Measurements from ENCODE around the gene PTPRG. TPM values are rescaled to one million over a fixed set of nuclear protein-coding genes. Genes with fewer than 3 reads are reported as not detected.

PTPRG gene
- total RNA-seq, 1 experiment from 2014 or later, result 0.74 TPM

DNA sequence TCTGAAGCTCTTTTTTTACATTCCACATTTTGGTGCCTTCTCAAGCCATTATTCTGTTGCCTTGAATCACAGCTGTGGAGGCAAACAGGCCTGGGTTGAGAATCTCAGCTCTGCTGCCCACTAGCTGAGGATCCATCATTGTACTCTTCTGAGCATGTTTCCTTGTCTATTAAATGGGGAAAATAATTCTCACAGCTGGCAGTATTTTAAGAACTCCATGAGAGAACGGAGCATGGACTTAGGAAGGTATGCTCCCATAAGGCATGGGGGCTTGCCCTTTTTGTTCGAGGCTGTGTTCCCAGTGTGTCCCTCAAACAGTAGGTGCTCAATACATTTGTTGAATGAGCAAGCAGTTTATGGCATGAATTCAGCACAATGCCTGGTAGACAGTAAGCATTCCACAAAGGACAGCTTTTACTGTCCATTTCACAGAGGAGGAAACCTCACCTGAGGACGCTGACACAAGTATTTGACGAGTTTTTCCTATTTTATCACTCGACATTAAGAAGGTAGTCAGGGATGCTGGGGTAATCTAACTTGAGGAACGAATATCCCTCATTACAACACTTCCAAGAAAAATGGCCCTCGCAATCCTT lies 2.1 kb upstream of the PTPRG start:
- Histone ChIP-seq H3K27ac (ENCODE audit: low read length) (no peak overlapping the region), H3K4me3 (ENCODE audit: low read depth in 2 of 2, low read length in 2 of 2) (no peak overlapping the region), H3K36me3 (ENCODE audit: control insufficient read depth, insufficient read depth, low read length) (peaks cover 4% of the 10 kb centered on the region; the same call in 1 of the 2 replicates), H3K9me3 (ENCODE audit: control insufficient read depth, insufficient read depth, low read depth, low read length) (no peaks in the 10 kb centered on the region), H3K27me3 (ENCODE audit: control insufficient read depth, insufficient read depth, low read length) (peaks cover 8% of the 10 kb centered on the region; the same call in 1 of the 2 replicates), H3K4me1 (ENCODE audit: control insufficient read depth, insufficient read depth, low read length) (no peaks in the 10 kb centered on the region)
- BruUV-seq (replicated peaks), result no TSS peak
- ChIA-PET CTCF (no interaction called here), POLR2A (no interaction called here)
- in situ Hi-C loops (cut with HindIII; ENCODE audit: low pct_unique_long_range_greater_than_20kb, low sequenced_read_pairs) (no loop called here), intact Hi-C loops (cut with micrococcal nuclease; ENCODE audit: unreplicated experiment) (no loop called here)
- ATAC-seq, result no peak
- no peak for DNase-seq (ENCODE audit: low read depth, low spot score)
- TF ChIP-seq, protein P1, sequence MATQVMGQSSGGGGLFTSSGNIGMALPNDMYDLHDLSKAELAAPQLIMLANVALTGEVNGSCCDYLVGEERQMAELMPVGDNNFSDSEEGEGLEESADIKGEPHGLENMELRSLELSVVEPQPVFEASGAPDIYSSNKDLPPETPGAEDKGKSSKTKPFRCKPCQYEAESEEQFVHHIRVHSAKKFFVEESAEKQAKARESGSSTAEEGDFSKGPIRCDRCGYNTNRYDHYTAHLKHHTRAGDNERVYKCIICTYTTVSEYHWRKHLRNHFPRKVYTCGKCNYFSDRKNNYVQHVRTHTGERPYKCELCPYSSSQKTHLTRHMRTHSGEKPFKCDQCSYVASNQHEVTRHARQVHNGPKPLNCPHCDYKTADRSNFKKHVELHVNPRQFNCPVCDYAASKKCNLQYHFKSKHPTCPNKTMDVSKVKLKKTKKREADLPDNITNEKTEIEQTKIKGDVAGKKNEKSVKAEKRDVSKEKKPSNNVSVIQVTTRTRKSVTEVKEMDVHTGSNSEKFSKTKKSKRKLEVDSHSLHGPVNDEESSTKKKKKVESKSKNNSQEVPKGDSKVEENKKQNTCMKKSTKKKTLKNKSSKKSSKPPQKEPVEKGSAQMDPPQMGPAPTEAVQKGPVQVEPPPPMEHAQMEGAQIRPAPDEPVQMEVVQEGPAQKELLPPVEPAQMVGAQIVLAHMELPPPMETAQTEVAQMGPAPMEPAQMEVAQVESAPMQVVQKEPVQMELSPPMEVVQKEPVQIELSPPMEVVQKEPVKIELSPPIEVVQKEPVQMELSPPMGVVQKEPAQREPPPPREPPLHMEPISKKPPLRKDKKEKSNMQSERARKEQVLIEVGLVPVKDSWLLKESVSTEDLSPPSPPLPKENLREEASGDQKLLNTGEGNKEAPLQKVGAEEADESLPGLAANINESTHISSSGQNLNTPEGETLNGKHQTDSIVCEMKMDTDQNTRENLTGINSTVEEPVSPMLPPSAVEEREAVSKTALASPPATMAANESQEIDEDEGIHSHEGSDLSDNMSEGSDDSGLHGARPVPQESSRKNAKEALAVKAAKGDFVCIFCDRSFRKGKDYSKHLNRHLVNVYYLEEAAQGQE (IDR thresholded peaks at IDR 0.05; ENCODE audit: insufficient read depth in 1 of 2, low read depth in 2 of 2, low read length in 1 of 2), result no peak
- no peak for TF ChIP-seq TCF7L2 (IDR thresholded peaks at IDR 0.05; ENCODE audit: low read depth, low read length)
- TF ChIP-seq POLR2AphosphoS5 (IDR thresholded peaks at IDR 0.05; ENCODE audit: low read depth, low read length), result no peak
- TF ChIP-seq, protein P2, sequence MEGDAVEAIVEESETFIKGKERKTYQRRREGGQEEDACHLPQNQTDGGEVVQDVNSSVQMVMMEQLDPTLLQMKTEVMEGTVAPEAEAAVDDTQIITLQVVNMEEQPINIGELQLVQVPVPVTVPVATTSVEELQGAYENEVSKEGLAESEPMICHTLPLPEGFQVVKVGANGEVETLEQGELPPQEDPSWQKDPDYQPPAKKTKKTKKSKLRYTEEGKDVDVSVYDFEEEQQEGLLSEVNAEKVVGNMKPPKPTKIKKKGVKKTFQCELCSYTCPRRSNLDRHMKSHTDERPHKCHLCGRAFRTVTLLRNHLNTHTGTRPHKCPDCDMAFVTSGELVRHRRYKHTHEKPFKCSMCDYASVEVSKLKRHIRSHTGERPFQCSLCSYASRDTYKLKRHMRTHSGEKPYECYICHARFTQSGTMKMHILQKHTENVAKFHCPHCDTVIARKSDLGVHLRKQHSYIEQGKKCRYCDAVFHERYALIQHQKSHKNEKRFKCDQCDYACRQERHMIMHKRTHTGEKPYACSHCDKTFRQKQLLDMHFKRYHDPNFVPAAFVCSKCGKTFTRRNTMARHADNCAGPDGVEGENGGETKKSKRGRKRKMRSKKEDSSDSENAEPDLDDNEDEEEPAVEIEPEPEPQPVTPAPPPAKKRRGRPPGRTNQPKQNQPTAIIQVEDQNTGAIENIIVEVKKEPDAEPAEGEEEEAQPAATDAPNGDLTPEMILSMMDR (IDR thresholded peaks at IDR 0.05), result no peak; the same call in 1 of the 2 replicates
- no peak for TF ChIP-seq SIN3A (IDR thresholded peaks at IDR 0.05; ENCODE audit: borderline replicate concordance, insufficient read depth, low read depth, low read length)

DNA sequence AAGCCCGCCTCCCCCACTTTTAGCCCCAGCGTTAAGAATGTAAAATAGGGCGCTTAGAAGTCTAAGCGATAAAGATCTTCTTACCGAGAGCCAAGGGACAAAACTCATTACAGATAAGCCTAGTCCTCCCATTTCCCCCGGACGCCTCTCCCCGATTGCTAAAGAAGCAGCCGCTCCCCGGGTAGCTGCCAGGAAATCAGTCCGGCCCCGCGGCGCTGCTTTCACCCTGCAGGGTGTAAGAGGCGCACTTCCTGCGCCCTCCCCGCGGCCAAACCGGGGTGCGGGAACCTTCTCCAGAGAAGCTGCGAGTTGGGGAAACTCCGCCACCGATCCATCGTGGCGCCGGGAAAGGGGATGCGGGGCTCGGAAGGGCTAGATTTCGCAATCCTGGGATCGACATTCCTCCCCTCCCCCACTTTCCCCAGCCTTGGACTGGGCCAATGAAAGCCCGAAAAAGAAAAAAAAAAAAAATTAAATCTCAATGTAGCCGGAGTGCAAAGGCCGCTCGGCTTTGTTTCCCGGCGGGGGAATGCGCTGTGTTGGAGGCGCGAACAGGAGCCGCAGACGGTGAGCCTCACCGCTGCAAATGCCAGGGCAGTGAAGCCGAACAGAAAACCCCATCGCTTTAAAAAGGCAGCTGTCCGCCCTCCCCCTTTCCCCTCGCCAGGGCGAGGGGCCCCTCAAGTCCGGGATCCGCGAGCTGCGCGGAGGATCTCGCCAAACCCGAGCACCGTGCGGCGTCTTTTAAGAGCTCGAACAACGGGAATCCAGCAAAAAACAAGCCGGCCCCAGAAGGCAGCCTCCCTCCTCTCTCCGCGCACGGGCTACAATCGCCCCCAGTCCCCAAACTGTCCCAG lies 626 bp upstream of the PTPRG start:
- BruUV-seq (replicated peaks), result no TSS peak
- Histone ChIP-seq H3K27me3 (ENCODE audit: control insufficient read depth, insufficient read depth, low read length) (peaks cover 8% of the 10 kb centered on the region; the same call in 1 of the 2 replicates), H3K4me1 (ENCODE audit: control insufficient read depth, insufficient read depth, low read length) (no peaks in the 10 kb centered on the region), H3K27ac (ENCODE audit: low read length) (no peak overlapping the region), H3K36me3 (ENCODE audit: control insufficient read depth, insufficient read depth, low read length) (peaks cover 4% of the 10 kb centered on the region; the same call in 1 of the 2 replicates), H3K4me3 (ENCODE audit: low read depth in 2 of 2, low read length in 2 of 2) (peak overlapping the region; percentile 47 to 61), H3K9me3 (ENCODE audit: control insufficient read depth, insufficient read depth, low read depth, low read length) (no peaks in the 10 kb centered on the region)
- intact Hi-C loops (cut with micrococcal nuclease; ENCODE audit: unreplicated experiment), result no loop called here
- POLR2A ChIA-PET, result interaction anchor here (0.6 kb wide), 1 partner anchor 504 kb away, joined by 5 read pairs; no protein-coding TSS in a partner anchor
- CTCF ChIA-PET, result no interaction called here
- no peak for TF ChIP-seq SIN3A (IDR thresholded peaks at IDR 0.05; ENCODE audit: borderline replicate concordance, insufficient read depth, low read depth, low read length)
- no peak for TF ChIP-seq POLR2AphosphoS5 (IDR thresholded peaks at IDR 0.05; ENCODE audit: low read depth, low read length)
- DNase-seq (ENCODE audit: low read depth, low spot score) (no peak), ATAC-seq (peak; percentile 54)
- in situ Hi-C loops (cut with HindIII; ENCODE audit: low pct_unique_long_range_greater_than_20kb, low sequenced_read_pairs), result no loop called here

Data from Panc1 (cell line).